WERI-Rb-1 (cell line): ENCODE measurements around the gene PELI2.
A peak's percentile ranks its signal among the peaks of the same experiment; 100 is the strongest.

Source experiments
- DNase-seq: peaks from one replicate; pipeline ENCODE4 v3.0.0-alpha.2; 2020
- H3K27ac ChIP-seq: fragments of 250-450 bp; sonication (Bioruptor Pico); 2 replicates; pipeline ENCODE4 v1.5.1; 2020; ENCODE audit warnings: mild to moderate bottlenecking, moderate library complexity
- H3K27me3 ChIP-seq: fragments of 250-450 bp; sonication (Bioruptor Pico); 2 replicates; pipeline ENCODE4 v1.5.1; 2021; ENCODE audit warnings: mild to moderate bottlenecking, low read depth, moderate library complexity; ENCODE audit not compliant: insufficient read depth, severe bottlenecking
- H3K36me3 ChIP-seq: fragments of 250-450 bp; sonication (Bioruptor Pico); 2 replicates; pipeline ENCODE4 v1.5.1; 2020; ENCODE audit warnings: mild to moderate bottlenecking, moderate library complexity
- H3K4me3 ChIP-seq: 2 replicates; pipeline ENCODE4 v1.5.1; 2011; ENCODE audit warnings: low read depth, mild to moderate bottlenecking, control low read depth, low read length
- H3K9me3 ChIP-seq: fragments of 250-450 bp; sonication (Bioruptor Pico); 2 replicates; pipeline ENCODE4 v1.5.1; 2021; ENCODE audit warnings: mild to moderate bottlenecking, moderate library complexity; ENCODE audit not compliant: severe bottlenecking
- TF ChIP-seq, protein P1 (sequence below): IDR thresholded peaks from 2 replicates; pipeline ENCODE4 v1.5.1; 2011; ENCODE audit warnings: low read depth, mild to moderate bottlenecking, control low read depth, inconsistent platforms, low read length

The PELI2 gene

DNA sequence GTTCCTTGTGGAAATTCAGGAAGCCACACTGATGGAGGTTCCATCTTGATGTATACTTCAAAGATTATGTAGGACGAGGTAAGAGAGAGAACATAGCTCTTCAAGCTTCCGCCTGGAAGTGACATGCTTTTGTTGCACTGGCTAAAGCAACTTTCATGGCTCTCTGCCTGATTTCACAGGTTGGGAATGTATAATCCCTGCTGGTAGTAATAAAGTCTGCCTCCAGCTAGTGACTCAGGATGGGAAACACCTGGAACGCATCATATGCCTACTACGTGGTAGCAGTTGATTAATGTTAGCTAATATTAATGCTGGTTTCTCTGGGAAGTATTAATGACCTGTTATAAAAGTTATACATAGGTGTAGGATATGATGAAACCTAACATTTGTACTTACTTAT lies 71.1 kb downstream of the PELI2 start:
- Histone ChIP-seq H3K36me3 (no peaks in the 10 kb centered on the region), H3K27ac (no peak overlapping the region), H3K9me3 (no peaks in the 10 kb centered on the region), H3K27me3 (peaks cover 27% of the 10 kb centered on the region), H3K4me3 (no peak overlapping the region)
- TF ChIP-seq, protein P1, sequence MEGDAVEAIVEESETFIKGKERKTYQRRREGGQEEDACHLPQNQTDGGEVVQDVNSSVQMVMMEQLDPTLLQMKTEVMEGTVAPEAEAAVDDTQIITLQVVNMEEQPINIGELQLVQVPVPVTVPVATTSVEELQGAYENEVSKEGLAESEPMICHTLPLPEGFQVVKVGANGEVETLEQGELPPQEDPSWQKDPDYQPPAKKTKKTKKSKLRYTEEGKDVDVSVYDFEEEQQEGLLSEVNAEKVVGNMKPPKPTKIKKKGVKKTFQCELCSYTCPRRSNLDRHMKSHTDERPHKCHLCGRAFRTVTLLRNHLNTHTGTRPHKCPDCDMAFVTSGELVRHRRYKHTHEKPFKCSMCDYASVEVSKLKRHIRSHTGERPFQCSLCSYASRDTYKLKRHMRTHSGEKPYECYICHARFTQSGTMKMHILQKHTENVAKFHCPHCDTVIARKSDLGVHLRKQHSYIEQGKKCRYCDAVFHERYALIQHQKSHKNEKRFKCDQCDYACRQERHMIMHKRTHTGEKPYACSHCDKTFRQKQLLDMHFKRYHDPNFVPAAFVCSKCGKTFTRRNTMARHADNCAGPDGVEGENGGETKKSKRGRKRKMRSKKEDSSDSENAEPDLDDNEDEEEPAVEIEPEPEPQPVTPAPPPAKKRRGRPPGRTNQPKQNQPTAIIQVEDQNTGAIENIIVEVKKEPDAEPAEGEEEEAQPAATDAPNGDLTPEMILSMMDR, result no peak
- no peak for DNase-seq

DNA sequence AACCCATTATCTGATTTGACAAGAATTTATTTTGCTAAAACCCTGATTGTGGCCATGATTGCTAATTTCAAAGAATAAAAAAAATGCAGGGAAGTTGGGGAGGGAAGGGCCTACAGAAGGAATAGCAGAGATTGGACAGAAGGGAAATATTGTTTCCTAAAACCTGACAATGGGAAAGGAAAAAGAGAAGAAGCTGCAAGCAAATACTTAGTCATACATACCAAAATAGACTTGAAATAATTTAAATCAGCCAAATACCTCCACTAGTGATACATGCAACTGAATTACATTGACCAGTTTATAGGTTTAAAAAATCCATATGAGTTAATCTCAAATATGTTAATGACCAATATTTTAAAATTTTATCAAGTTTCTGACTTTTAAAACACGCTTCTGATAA lies 75.1 kb downstream of the PELI2 start:
- DNase-seq, result no peak
- Histone ChIP-seq H3K4me3 (no peak overlapping the region), H3K27ac (no peak overlapping the region), H3K36me3 (no peaks in the 10 kb centered on the region), H3K9me3 (no peaks in the 10 kb centered on the region), H3K27me3 (peaks cover 25% of the 10 kb centered on the region)
- TF ChIP-seq, protein P1, result no peak

DNA sequence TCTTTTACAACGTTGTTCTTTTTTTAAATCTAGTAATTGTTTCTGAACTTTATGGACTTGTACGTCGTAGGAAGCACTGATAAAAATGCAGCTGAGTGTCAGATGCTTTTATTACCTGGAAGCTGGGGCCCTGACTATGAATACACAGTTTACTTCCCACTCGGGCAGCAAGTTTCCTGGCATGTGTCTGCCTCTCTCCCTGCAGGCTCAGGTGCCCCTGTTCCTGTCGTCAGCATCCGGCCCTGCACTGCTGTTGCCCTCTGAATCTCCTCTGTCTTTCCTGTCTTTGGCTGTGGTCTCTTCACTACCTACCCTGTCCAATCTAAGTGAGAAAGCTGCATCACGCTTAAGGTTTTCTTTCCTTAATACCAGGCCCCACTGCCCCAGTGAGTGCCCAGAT lies 75.8 kb downstream of the PELI2 start:
- no peaks in the 10 kb centered on the region for H3K9me3 ChIP-seq
- no peak overlapping the region for H3K27ac ChIP-seq
- no peak overlapping the region for H3K4me3 ChIP-seq
- no peak for DNase-seq
- no peaks in the 10 kb centered on the region for H3K36me3 ChIP-seq
- H3K27me3 ChIP-seq, result peaks cover 25% of the 10 kb centered on the region
- TF ChIP-seq, protein P1, result no peak

DNA sequence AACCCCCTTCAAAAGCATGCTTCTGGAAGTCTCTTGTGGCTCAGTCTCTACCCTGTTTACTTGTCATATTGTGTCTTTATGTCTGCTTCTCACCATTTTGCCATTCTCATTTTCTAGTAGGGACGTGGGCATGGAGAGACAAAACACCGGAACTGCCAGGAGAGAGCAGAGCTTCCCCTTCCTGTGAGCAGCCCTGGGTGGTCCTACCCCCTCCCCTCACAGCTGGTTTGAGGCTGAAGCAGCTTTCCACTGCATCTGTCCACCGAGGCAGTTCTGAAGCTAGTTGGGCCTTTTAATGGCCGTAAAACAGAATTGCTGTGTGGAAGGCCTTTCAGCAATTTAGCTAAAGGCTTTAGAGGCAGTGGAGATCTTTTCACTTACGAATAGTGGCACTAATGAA lies 77.0 kb downstream of the PELI2 start:
- no peak for DNase-seq
- Histone ChIP-seq H3K27ac (no peak overlapping the region), H3K27me3 (peaks cover 25% of the 10 kb centered on the region), H3K4me3 (no peak overlapping the region), H3K9me3 (no peaks in the 10 kb centered on the region), H3K36me3 (no peaks in the 10 kb centered on the region)
- TF ChIP-seq, protein P1, result no peak

DNA sequence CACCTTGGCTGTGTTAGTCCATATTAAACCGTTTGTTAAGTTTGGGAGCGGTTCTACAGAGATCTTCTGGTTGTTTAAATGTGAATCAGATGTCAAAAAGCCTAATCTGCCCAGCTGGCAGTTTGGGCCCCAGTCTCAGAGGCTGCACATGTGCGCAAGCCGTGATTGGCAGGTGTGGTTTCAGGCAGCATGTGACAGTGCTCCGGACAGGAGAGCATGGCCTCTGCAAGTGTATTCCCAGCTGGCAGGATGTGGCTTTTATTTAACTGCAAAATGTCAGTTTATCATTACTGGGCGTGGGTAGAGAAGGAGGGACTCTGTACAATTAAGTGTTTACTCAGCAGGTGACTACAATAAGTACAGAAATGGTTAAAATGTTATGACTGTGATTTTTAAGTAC lies 77.5 kb downstream of the PELI2 start:
- Histone ChIP-seq H3K4me3 (no peak overlapping the region), H3K9me3 (no peaks in the 10 kb centered on the region), H3K36me3 (no peaks in the 10 kb centered on the region), H3K27ac (no peak overlapping the region), H3K27me3 (peaks cover 25% of the 10 kb centered on the region)
- DNase-seq, result peak; percentile 23
- TF ChIP-seq, protein P1, result no peak

DNA sequence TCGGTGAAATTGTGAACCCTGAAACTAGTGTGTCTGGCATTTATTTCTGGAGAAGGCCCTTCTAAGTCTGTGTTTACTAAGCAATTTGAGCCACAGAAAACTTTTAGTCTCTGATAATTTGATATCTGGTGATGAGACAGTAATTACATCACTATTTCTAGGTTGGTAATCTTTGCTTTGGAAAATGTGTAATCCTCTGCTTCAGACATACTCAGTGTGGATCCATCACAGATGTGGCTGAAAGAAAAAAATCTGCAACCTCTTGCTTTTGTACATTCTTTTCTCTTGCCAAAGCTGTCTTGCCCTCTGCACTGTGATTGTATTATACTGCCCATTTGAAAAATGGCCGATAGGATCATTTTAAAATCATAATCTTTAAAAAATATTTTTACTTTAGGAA lies 78.1 kb downstream of the PELI2 start:
- peaks cover 20% of the 10 kb centered on the region for H3K27me3 ChIP-seq
- H3K9me3 ChIP-seq, result no peaks in the 10 kb centered on the region
- no peak for DNase-seq
- no peak overlapping the region for H3K4me3 ChIP-seq
- H3K27ac ChIP-seq, result no peak overlapping the region
- no peaks in the 10 kb centered on the region for H3K36me3 ChIP-seq
- TF ChIP-seq, protein P1, result no peak
